K562 (cell line): Measurements from ENCODE around the gene CFDP1. TPM values are rescaled to one million over a fixed set of nuclear protein-coding genes. Genes with fewer than 3 reads are reported as not detected.

ENCODE experiments used
- ATAC-seq: fragments of 200-7000 bp; cut with Tn5 transposase; 3 replicates; pipeline ENCODE4 v1.9.1; 2020; ENCODE audit warnings: moderate library complexity
- BruUV-seq: library from RNA; stranded (reverse); fragments of 400-500 nt; replicated peaks from 2 replicates; lab custom pipeline; 2021; lab: Mats Ljungman, UMichigan
- CTCF ChIA-PET: fragments of 300-600 bp; formaldehyde crosslinking; extraction: SDS; loops from one replicate; lab custom pipeline; 2021; ENCODE audit warnings: low intra/inter-chr PET ratio; lab: Yijun Ruan, JAX
- POLR2A ChIA-PET: fragments of 300-600, 350-650 bp; sonication (Branson Sonifier 250); formaldehyde crosslinking; extraction: SDS; loops from one replicate; lab custom pipeline; 2021; ENCODE audit warnings: antibody characterized with exemption, inconsistent platforms; lab: Yijun Ruan, JAX
- DNase-seq, 4 experiments: peaks; one replicate each; pipeline versions ENCODE4 v3.0.0 to v3.0.0-alpha.2; 2011 to 2018; ENCODE audit warnings: low spot score in 3 of 4, mixed read lengths in 3 of 4; ENCODE audit errors: extremely low read depth in 1 of 4
- FAIRE-seq: peaks from 2 replicates; lab custom pipeline; 2011; peaks lifted over from hg19 to GRCh38; lab: Jason Lieb, UNC
- H2AFZ ChIP-seq: 2 replicates; pipeline ENCODE4 v1.6.0; 2011; ENCODE audit warnings: low read depth, low read length, control low read depth, inconsistent platforms
- H3K27ac ChIP-seq: fragments of 200-600 bp; 3 replicates; pipeline ENCODE4 v1.8.0; 2011; ENCODE audit warnings: low read depth, mild to moderate bottlenecking, control low read depth, inconsistent platforms, low read length, moderate library complexity, mixed read lengths; ENCODE audit errors: extremely low read depth
- H3K27me3 ChIP-seq, 2 experiments: fragments of 300-600 bp in 1 of 2; 2 replicates in 1 of 2; 3 replicates in 1 of 2; pipeline versions ENCODE4 v1.6.0 to v1.8.0; 2011; ENCODE audit warnings: inconsistent platforms in 2 of 2, low read length in 2 of 2, mild to moderate bottlenecking in 1 of 2, mixed read lengths in 1 of 2, moderate library complexity in 1 of 2; ENCODE audit not compliant: control insufficient read depth in 2 of 2, insufficient read depth in 2 of 2
- H3K36me3 ChIP-seq: fragments of 300-600 bp; 3 replicates; pipeline ENCODE4 v1.8.0; 2011; ENCODE audit warnings: mild to moderate bottlenecking, low read length, inconsistent platforms; ENCODE audit not compliant: control insufficient read depth, insufficient read depth
- H3K4me1 ChIP-seq, 2 experiments: fragments of 200-600 bp in 1 of 2; replicated peaks in 1 of 2; 2 replicates in 1 of 2; 3 replicates in 1 of 2; pipeline versions ENCODE4 v1.5.1 to v1.8.0; 2011; ENCODE audit warnings: inconsistent platforms in 2 of 2, low read length in 2 of 2, mild to moderate bottlenecking in 1 of 2, mixed read lengths in 1 of 2, moderate library complexity in 1 of 2; ENCODE audit not compliant: control insufficient read depth in 2 of 2, insufficient read depth in 2 of 2
- H3K4me2 ChIP-seq: 2 replicates; pipeline ENCODE4 v1.6.1; 2011; ENCODE audit warnings: low read length, control low read depth, inconsistent platforms, mixed read lengths; ENCODE audit not compliant: insufficient read depth
- H3K4me3 ChIP-seq: fragments of 200-600 bp; sonication (generic), shearing (Covaris generic); 2 replicates; pipeline ENCODE4 v1.5.1; 2016; ENCODE audit warnings: control low read depth, inconsistent platforms
- H3K79me2 ChIP-seq: fragments of 200-600 bp; 3 replicates; pipeline ENCODE4 v1.8.0; 2011; ENCODE audit warnings: low read length, inconsistent platforms; ENCODE audit not compliant: control insufficient read depth, insufficient read depth
- H3K9ac ChIP-seq, 2 experiments: 2 replicates each; pipeline versions ENCODE4 v1.6.0 to v1.6.1; 2011; ENCODE audit warnings: low read depth in 2 of 2, low read length in 2 of 2, control low read depth in 1 of 2, inconsistent platforms in 1 of 2, mild to moderate bottlenecking in 1 of 2, mixed read lengths in 1 of 2; ENCODE audit not compliant: insufficient read depth in 1 of 2
- H3K9me1 ChIP-seq: one replicate; pipeline ENCODE4 v1.6.0; 2011; ENCODE audit warnings: inconsistent platforms, mild to moderate bottlenecking, low read length, moderate library complexity; ENCODE audit not compliant: control insufficient read depth, insufficient read depth
- H3K9me3 ChIP-seq: replicated peaks from 2 replicates; pipeline ENCODE4 v1.5.1; 2011; ENCODE audit warnings: low read depth, low read length, inconsistent platforms; ENCODE audit not compliant: control insufficient read depth, insufficient read depth
- H4K20me1 ChIP-seq: replicated peaks from 2 replicates; pipeline ENCODE4 v1.6.1; 2011; ENCODE audit warnings: low read length, inconsistent platforms, mixed read lengths; ENCODE audit not compliant: control insufficient read depth, insufficient read depth
- BMI1 ChIP-seq: fragments of 150-350 bp; IDR thresholded peaks from 2 replicates; pipeline ENCODE4 v1.6.1; 2014; ENCODE audit warnings: low read length
- FOXJ2 ChIP-seq: fragments of 200-800 bp; sonication (Bioruptor generic); IDR thresholded peaks from 2 replicates; pipeline ENCODE4 v1.6.1; 2016; ENCODE audit warnings: missing genetic modification characterization, missing compliant biosample characterization
- FOXK1 ChIP-seq: sonication (generic); formaldehyde crosslinking; IDR thresholded peaks from 2 replicates; pipeline ENCODE4 v1.8.0; 2022; ENCODE audit warnings: missing genetic modification reagents, mild to moderate bottlenecking, borderline replicate concordance
- FOXP1 ChIP-seq: sonication (generic); formaldehyde crosslinking; IDR thresholded peaks from 2 replicates; pipeline ENCODE4 v1.8.0; 2022; ENCODE audit warnings: mild to moderate bottlenecking, missing genetic modification reagents
- GTF2A2 ChIP-seq: IDR thresholded peaks from 2 replicates; pipeline ENCODE4 v1.6.1; 2016; ENCODE audit warnings: mild to moderate bottlenecking, missing genetic modification characterization, missing compliant biosample characterization
- MTA3 ChIP-seq: fragments of 450-650 bp; formaldehyde crosslinking; IDR thresholded peaks from 2 replicates; pipeline ENCODE4 v1.6.1; 2017; ENCODE audit warnings: mild to moderate bottlenecking, borderline replicate concordance
- NEUROD1 ChIP-seq: fragments of 150-350 bp; IDR thresholded peaks from 2 replicates; pipeline ENCODE4 v1.6.1; 2014; ENCODE audit warnings: borderline replicate concordance, low read length, low read depth; ENCODE audit not compliant: partially characterized antibody
- SMAD2 ChIP-seq: fragments of 150-350 bp; IDR thresholded peaks from 2 replicates; pipeline ENCODE4 v1.6.1; 2014; ENCODE audit warnings: low read depth, mild to moderate bottlenecking, low read length
- TRIM25 ChIP-seq: fragments of 450-650 bp; IDR thresholded peaks from 2 replicates; pipeline ENCODE4 v1.7.0; 2016; ENCODE audit warnings: borderline replicate concordance
- USF1 ChIP-seq: sonication (generic); formaldehyde crosslinking; IDR thresholded peaks from 2 replicates; pipeline ENCODE4 v1.9.0; 2022; ENCODE audit warnings: mild to moderate bottlenecking, missing genetic modification reagents
- ZHX1 ChIP-seq: fragments of 150-350 bp; conservative IDR thresholded peaks from 2 replicates; pipeline ENCODE4 v1.6.1; 2014; ENCODE audit warnings: low read length
- ZNF232 ChIP-seq: sonication (generic); formaldehyde crosslinking; IDR thresholded peaks from 2 replicates; pipeline ENCODE4 v1.8.0; 2022; ENCODE audit warnings: mild to moderate bottlenecking, missing genetic modification reagents
- ZNF561 ChIP-seq: fragments of 450-650 bp; formaldehyde crosslinking; conservative IDR thresholded peaks from 2 replicates; pipeline ENCODE4 v1.4.0; 2020; ENCODE audit warnings: mild to moderate bottlenecking, moderate library complexity
- WGBS: fragments of 100-300 bp; shearing (Covaris generic); methylation state at CpG from one replicate; pipeline ENCODE4 v1.1.6; 2016; ENCODE audit warnings: low coverage, mixed read lengths; ENCODE audit not compliant: insufficient coverage; ENCODE audit errors: missing lambda C conversion rate; 5-methylcytosine and 5-hydroxymethylcytosine counted together
- in situ Hi-C: fragments of 300-500 bp; cut with MboI; formaldehyde crosslinking; loops from 4 replicates; pipeline ENCODE4 v1.15.0; 2018; ENCODE audit warnings: inconsistent platforms, mixed read lengths
- intact Hi-C: fragments of 100-400 bp; cut with micrococcal nuclease; formaldehyde crosslinking; loops from 2 replicates; pipeline ENCODE4 v1.14.2; 2022
- polyA plus RNA-seq, 8 experiments: library from polyadenylated mRNA; depleted of rRNA in 4 of 8; stranded (reverse) in 5 of 8; unstranded in 3 of 8; fragments of >200 nt; fragmentation: Nextera tagmentation in 2 of 8; fragmentation: Illumina TruSeq in 1 of 8; extraction: Ambion mirVana in 2 of 8; extraction: Trizol in 1 of 8; gene quantifications; 2 replicates each; pipeline versions ENCODE4 v1.2.1 to v1.2.3, GENCODE V29; 2011 to 2014; ENCODE audit warnings: inconsistent platforms in 1 of 8, missing spikeins in 1 of 8
- total RNA-seq, 7 experiments: library from RNA; depleted of rRNA in 6 of 7; stranded (reverse); fragments of >200 nt in 6 of 7; fragmentation: Illumina TruSeq in 2 of 7; extraction: Trizol in 2 of 7; gene quantifications; 2 replicates each; pipeline versions ENCODE4 v1.2.1 to v1.2.3, GENCODE V29; 2011 to 2021; ENCODE audit warnings: low replicate concordance in 1 of 7

CFDP1 gene
- total and polyA plus RNA-seq, 9 of the 15 experiments (the other 6 are each of a cell fraction or from before 2014, with no cell fraction given): 31.5 to 78.4 (median 61.7) TPM

GRCh38 chr16:75252049-75252864, 181.0 kb downstream of the CFDP1 start:
- H2AFZ ChIP-seq: peak overlapping the region; percentile 90
- in situ Hi-C loops (no loop called here), intact Hi-C loops (loop anchor here (5.0 kb wide), 2 partner anchors 70 to 135 kb away; no protein-coding TSS in a partner anchor)
- H3K27me3 ChIP-seq: no peaks in the 10 kb centered on the region
- no peaks in the 10 kb centered on the region for H3K9me3 ChIP-seq
- H3K79me2 ChIP-seq: peaks cover 29% of the 10 kb centered on the region
- no peak overlapping the region for H3K27ac ChIP-seq
- H3K4me1 ChIP-seq: peaks cover 12 to 75% of the 10 kb centered on the region in 2 experiments; a peak in 3 of 5 replicates
- DNase-seq (no peak), ATAC-seq (no peak), FAIRE-seq (no peak)
- peak overlapping the region in 1 of 2 experiments; percentile 88; a peak in 2 of 4 replicates for H3K9ac ChIP-seq
- ChIA-PET POLR2A (interaction anchor here (0.7 kb wide), 1 partner anchor 54 kb away, joined by 3 read pairs; no protein-coding TSS in a partner anchor), CTCF (interaction anchor here (1.1 kb wide), 1 partner anchor 265 kb away, joined by 3 read pairs; no protein-coding TSS in a partner anchor)
- peaks cover 6% of the 10 kb centered on the region for H3K9me1 ChIP-seq
- peaks cover 34% of the 10 kb centered on the region for H4K20me1 ChIP-seq
- H3K4me2 ChIP-seq: peak overlapping the region; percentile 70
- BruUV-seq: no TSS peak
- no peaks in the 10 kb centered on the region for H3K36me3 ChIP-seq
- WGBS: 71% methylated on average over 21 of the region's 24 CpGs
- no peak overlapping the region for H3K4me3 ChIP-seq
- TF ChIP-seq GTF2A2 (tag) (no peak), FOXK1 (CRISPR knock-in tag) (no peak), ZHX1 (no peak), TRIM25 (no peak), SMAD2 (no peak), ZNF232 (CRISPR knock-in tag) (no peak), USF1 (CRISPR knock-in tag) (no peak; the same call in 1 of the 2 replicates), MTA3 (no peak), NEUROD1 (no peak), ZNF561 (no peak), BMI1 (no peak), FOXJ2 (no peak), FOXP1 (CRISPR knock-in tag) (0 out of 2 replicates have a peak, but pooled peaks have one; percentile 30)
